Heart left ventricle (tissue), 16 donors: Measurements from ENCODE around the gene MUC7. TPM values are rescaled to one million over a fixed set of nuclear protein-coding genes. Genes with fewer than 3 reads are reported as not detected.

ENCODE experiments used
- ATAC-seq, 4 donors: fragments of 200-7000 bp; cut with Tn5 transposase; one replicate each; pipeline ENCODE4 v1.9.1; 2020 to 2022; ENCODE audit warnings: moderate library complexity in 4 of 4, mild to moderate bottlenecking in 3 of 4, moderate number of reproducible peaks in 1 of 4
- DNase-seq, 5 donors: peaks; one replicate each; pipeline ENCODE4 v3.0.0-alpha.2; 2020
- H3K27ac ChIP-seq, 12 donors: fragments of 200-600 bp; sonication (generic) in 4 of 12; one replicate each; pipeline versions ENCODE4 v1.5.0 to v1.8.0; 2016 to 2022; ENCODE audit warnings: mild to moderate bottlenecking in 2 of 12
- H3K27me3 ChIP-seq, 9 donors: fragments of 200-600 bp; sonication (generic) in 2 of 9; one replicate each; pipeline versions ENCODE4 v1.5.1 to v1.8.0; 2016 to 2022; ENCODE audit warnings: mild to moderate bottlenecking in 3 of 9
- H3K36me3 ChIP-seq, 9 donors: fragments of 200-600 bp; sonication (generic) in 2 of 9; one replicate each; pipeline versions ENCODE4 v1.5.0 to v1.8.0; 2018 to 2022; ENCODE audit warnings: mild to moderate bottlenecking in 2 of 9
- H3K4me1 ChIP-seq, 12 donors: fragments of 200-600 bp; sonication (generic) in 4 of 12; one replicate each; pipeline versions ENCODE4 v1.5.0 to v1.8.0; 2016 to 2022; ENCODE audit warnings: mild to moderate bottlenecking in 3 of 12
- H3K4me3 ChIP-seq, 12 donors: fragments of 200-600 bp; sonication (generic) in 4 of 12; one replicate each; pipeline versions ENCODE4 v1.5.0 to v1.8.0; 2017 to 2022; ENCODE audit warnings: mild to moderate bottlenecking in 9 of 12, moderate library complexity in 4 of 12
- H3K9me3 ChIP-seq, 12 donors: fragments of 200-600 bp; sonication (generic) in 4 of 12; one replicate each; pipeline versions ENCODE4 v1.5.0 to v1.8.0; 2016 to 2022; ENCODE audit warnings: mild to moderate bottlenecking in 1 of 12
- POLR2A ChIP-seq, 2 donors: fragments of 450-650 bp; IDR thresholded peaks; one replicate each; pipeline ENCODE4 v1.6.1; 2017; ENCODE audit warnings: antibody characterized with exemption in 2 of 2, mild to moderate bottlenecking in 2 of 2, moderate library complexity in 2 of 2
- WGBS, 4 donors: extraction: QIAGEN DNeasy Blood & Tissue Kit in 2 of 4; methylation state at CpG; one replicate each; pipeline versions ENCODE4 v1.1.5 to v1.1.7; 2013 to 2018; 5-methylcytosine and 5-hydroxymethylcytosine counted together
- intact Hi-C, 10 donors: fragments of 100-400 bp; cut with DNase I; formaldehyde crosslinking; loops; one replicate each; pipeline versions ENCODE4 v1.11.1 to v1.14.2; 2022
- long read RNA-seq, 3 donors: library from polyadenylated mRNA; unstranded; transcript quantifications; one replicate each; pipeline ENCODE4 v2.0.0, GENCODE V29; 2020 to 2021
- polyA plus RNA-seq, 2 donors: library from polyadenylated mRNA; stranded (reverse); fragments of 200-250 nt; gene quantifications; one replicate each; pipeline ENCODE4 v1.2.3, GENCODE V29; 2013
- total RNA-seq, 9 donors: library from RNA; depleted of rRNA in 2 of 9; stranded (reverse); fragments of >200 nt in 2 of 9; fragmentation: NEBNext Ultra II Directional in 3 of 9; extraction: Animal tissue kit (Norgen Biotek cat#: 25700) in 3 of 9; gene quantifications; one replicate each; pipeline versions ENCODE4 v1.1.0 to v1.2.4, GENCODE V29; 2016 to 2023
- TF ChIP-seq, protein P1 (sequence below), 12 donors: fragments of 200-600 bp; sonication (generic) in 4 of 12; IDR thresholded peaks; one replicate each; pipeline versions ENCODE4 v1.5.0 to v1.8.0; 2018 to 2022; ENCODE audit warnings: antibody characterized with exemption in 12 of 12, mild to moderate bottlenecking in 5 of 12
- donor health status: ischemic (EF 13 %, LVEDD 7.1; RV severe dilation, severe dysfunction).
- donor health status: healthy with polysubstance abuse.
- donor health status: DM: no; HTN: yes; CAD: no.
- donor health status: DM: no; HTN: no; CAD: no.
- donor health status: ischemic (EF 25% LVEDD 6.9; RV normal size, moderate dysfunction).
- donor health status: ischemic (EF 25% LVEDD 5.7; RV mildly dilated, moderate dysfunction).
- donor health status: healthy.
- donor health status: DM: yes; HTN: yes; CAD: no.
- donor health status: ischemic (EF 35%, LVEDD 5.7; RV mildly dilated, moderate dysfunction).
- donor health status: nonischemic (EF 11% LVEDD 7.7; RV severe dilation, severe dysfunction).
- donor health status: DM: yes; HTN: yes; CAD: no.
- donor health status: PGD.
- donor health status: ischemic (EF 29% LVEDD 5.4; RV normal size, mild dysfunction).
- donor health status: nonischemic (EF 23%, LVEDD 6.1; RV moderate dilation, normal function).

Gene MUC7
- total RNA-seq: not detected
- polyA plus RNA-seq: not detected
- long read RNA-seq, donor 1: 0 reads
- long read RNA-seq, donor 2: 0 reads
- long read RNA-seq, donor 3: 0 reads

DNA sequence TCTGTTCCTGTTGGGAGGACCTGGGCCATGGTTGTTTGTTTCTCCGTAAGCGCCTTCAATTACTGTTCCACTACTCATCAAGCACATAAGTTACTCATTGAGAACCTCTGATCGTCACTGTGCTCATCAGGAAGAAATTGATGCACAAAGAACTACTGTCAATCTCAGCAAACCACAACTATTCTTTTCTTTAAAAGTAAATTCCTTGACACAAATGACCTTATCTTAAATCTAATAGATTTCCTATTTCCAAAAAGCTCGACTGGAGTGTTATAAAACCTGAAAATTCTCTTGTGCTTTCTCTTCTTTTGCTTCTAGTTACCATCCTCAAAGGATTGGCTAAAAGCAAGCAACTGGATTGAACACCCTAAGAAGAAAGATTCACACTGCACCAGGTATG lies at the start of gene MUC7:
MUC7 (plus strand) TSS at position 301 of the 400 bp plus-strand sequence. CDS start 1,825 bp downstream, outside the sequence.
- TF ChIP-seq POLR2A (IDR thresholded peaks at IDR 0.05): no peak
- TF ChIP-seq, protein P1, sequence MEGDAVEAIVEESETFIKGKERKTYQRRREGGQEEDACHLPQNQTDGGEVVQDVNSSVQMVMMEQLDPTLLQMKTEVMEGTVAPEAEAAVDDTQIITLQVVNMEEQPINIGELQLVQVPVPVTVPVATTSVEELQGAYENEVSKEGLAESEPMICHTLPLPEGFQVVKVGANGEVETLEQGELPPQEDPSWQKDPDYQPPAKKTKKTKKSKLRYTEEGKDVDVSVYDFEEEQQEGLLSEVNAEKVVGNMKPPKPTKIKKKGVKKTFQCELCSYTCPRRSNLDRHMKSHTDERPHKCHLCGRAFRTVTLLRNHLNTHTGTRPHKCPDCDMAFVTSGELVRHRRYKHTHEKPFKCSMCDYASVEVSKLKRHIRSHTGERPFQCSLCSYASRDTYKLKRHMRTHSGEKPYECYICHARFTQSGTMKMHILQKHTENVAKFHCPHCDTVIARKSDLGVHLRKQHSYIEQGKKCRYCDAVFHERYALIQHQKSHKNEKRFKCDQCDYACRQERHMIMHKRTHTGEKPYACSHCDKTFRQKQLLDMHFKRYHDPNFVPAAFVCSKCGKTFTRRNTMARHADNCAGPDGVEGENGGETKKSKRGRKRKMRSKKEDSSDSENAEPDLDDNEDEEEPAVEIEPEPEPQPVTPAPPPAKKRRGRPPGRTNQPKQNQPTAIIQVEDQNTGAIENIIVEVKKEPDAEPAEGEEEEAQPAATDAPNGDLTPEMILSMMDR (IDR thresholded peaks at IDR 0.05): no peak
- ATAC-seq (no peak), DNase-seq (no peak)
- H3K9me3 ChIP-seq: peaks cover 0 to 12% (median 0%) of the 10 kb centered on the region in 12 donors
- H3K27me3 ChIP-seq: no peaks in the 10 kb centered on the region
- intact Hi-C loops: no loop called here
- no peak within 1 kb of the TSS for H3K4me3 ChIP-seq
- 72 to 79% (median 74%) methylated on average over 4 of the region's 4 CpGs for WGBS, 4 donors
- H3K4me1 ChIP-seq: no peaks in the 10 kb centered on the region
- H3K36me3 ChIP-seq: no peaks in the 10 kb centered on the region
- no peak within 1 kb of the TSS for H3K27ac ChIP-seq

DNA sequence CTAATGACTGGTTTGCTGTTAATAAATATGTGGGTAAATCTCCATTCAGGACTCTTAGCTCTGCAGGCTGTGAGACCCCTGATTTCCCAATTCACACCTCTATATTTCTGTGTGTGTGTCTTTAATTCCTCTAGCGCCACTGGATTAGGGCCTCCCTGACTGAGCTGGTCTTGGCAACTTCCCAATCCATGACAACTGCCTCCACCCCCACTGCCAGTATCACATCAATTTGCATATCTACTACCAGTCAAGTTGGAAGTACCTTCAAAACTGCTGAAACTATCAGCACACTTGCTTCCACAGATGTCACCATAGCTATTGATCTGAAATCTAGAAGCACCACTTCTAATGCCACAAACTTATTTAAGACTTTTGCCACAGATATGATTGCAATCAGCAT lies 46.7 kb upstream of the MUC7 start:
- no peaks in the 10 kb centered on the region for H3K27me3 ChIP-seq
- 62 to 79% (median 66%) methylated on average over 1 of the region's 1 CpG for WGBS, 4 donors
- H3K36me3 ChIP-seq: no peaks in the 10 kb centered on the region
- no peaks in the 10 kb centered on the region for H3K4me1 ChIP-seq
- H3K4me3 ChIP-seq: no peak overlapping the region
- ATAC-seq: no peak
- TF ChIP-seq POLR2A (IDR thresholded peaks at IDR 0.05): no peak
- TF ChIP-seq, protein P1 (IDR thresholded peaks at IDR 0.05): no peak
- intact Hi-C loops: no loop called here
- no peak for DNase-seq
- peaks cover 0 to 5% (median 0%) of the 10 kb centered on the region in 12 donors for H3K9me3 ChIP-seq
- no peak overlapping the region for H3K27ac ChIP-seq

DNA sequence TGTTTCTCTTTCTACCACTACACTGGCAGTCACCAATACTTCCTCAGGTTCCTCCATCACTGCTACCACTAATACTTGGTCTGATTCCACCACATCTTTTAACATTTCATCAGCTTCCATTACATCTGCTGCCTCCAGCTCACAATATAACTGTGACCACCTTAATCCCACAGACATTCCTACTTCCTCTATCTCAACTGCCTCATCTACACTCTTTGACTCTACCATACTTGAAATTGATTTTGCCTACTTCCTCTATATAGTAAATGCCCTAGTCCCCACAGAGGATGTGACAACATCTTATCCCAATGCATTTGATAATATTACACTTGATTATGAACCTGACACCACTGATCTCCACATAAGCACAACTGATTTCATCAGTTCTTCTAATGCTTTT lies 45.2 kb upstream of the MUC7 start:
- no peak overlapping the region for H3K27ac ChIP-seq
- intact Hi-C loops: no loop called here
- ATAC-seq: no peak
- no peaks in the 10 kb centered on the region for H3K27me3 ChIP-seq
- TF ChIP-seq POLR2A (IDR thresholded peaks at IDR 0.05): no peak
- TF ChIP-seq, protein P1 (IDR thresholded peaks at IDR 0.05): no peak
- no peak overlapping the region for H3K4me3 ChIP-seq
- no peak for DNase-seq
- H3K4me1 ChIP-seq: no peaks in the 10 kb centered on the region
- no peaks in the 10 kb centered on the region for H3K36me3 ChIP-seq
- peaks cover 0 to 5% (median 0%) of the 10 kb centered on the region in 12 donors for H3K9me3 ChIP-seq

DNA sequence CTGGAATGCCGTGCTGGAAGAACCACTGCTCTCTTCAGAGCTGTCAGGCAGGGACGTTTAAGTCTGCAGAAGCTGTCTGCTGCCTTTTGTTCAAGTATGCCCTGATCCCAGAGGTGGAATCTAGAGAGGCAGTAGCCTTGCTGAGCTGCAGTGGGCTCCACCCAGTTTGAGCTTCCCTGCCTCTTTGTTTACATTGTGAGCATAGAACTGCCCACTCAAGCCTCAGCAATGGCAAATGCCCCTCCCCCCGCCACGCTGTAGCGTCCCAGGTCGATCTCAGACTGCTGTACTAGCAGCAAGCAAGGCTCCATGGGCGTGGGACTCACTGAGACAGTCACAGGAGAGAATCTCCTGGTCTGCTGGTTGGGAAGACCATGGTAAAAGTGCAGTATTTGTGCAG lies 34.8 kb upstream of the MUC7 start:
- Histone ChIP-seq H3K4me1 (no peaks in the 10 kb centered on the region), H3K27ac (no peak overlapping the region), H3K27me3 (no peaks in the 10 kb centered on the region), H3K9me3 (peaks cover 0 to 8% (median 0%) of the 10 kb centered on the region in 12 donors), H3K4me3 (no peak overlapping the region), H3K36me3 (no peaks in the 10 kb centered on the region)
- intact Hi-C loops: no loop called here
- 44 to 54% (median 50%) methylated on average over 7 of the region's 7 CpGs for WGBS, 4 donors
- no peak for DNase-seq
- TF ChIP-seq, protein P1 (IDR thresholded peaks at IDR 0.05): no peak
- TF ChIP-seq POLR2A (IDR thresholded peaks at IDR 0.05): no peak
- ATAC-seq: no peak
